Limb (tissue), 2 donors: ENCODE data around the gene TNPO3.

Experiments
- DNase-seq, 2 donors: peaks; one replicate each; pipeline ENCODE4 v3.0.0-alpha.2; 2016; ENCODE audit errors: extremely low spot score in 2 of 2

TNPO3 gene

GRCh38 chr7:129054438-129055293 lies at the start of gene TNPO3:
TSS of gene TNPO3 (minus strand) at chr7:129055111. CDS start at chr7:129054770, 341 bp downstream.
- peak; percentile 95 to 96 for DNase-seq

GRCh38 chr7:129103561-129104324 lies 48.8 kb upstream of the TNPO3 start:
- DNase-seq: no peak

- DNase-seq: no peak
Observed at GRCh38 chr7:129101746-129102145, 46.8 kb upstream of the TNPO3 start.

- no peak for DNase-seq
Observed at GRCh38 chr7:129100827-129101166, 45.9 kb upstream of the TNPO3 start.

- DNase-seq: no peak
Observed at GRCh38 chr7:129098409-129099084, 43.6 kb upstream of the TNPO3 start.

- DNase-seq: no peak
Observed at GRCh38 chr7:129095258-129095657, 40.3 kb upstream of the TNPO3 start.

- no peak for DNase-seq
Observed at GRCh38 chr7:129094501-129094900, 39.6 kb upstream of the TNPO3 start.

GRCh38 chr7:129093867-129094456 lies 39.1 kb upstream of the TNPO3 start:
- DNase-seq: no peak

GRCh38 chr7:129091484-129092002 lies 36.6 kb upstream of the TNPO3 start:
- DNase-seq: peak; percentile 62 to 91

- DNase-seq: no peak
Observed at GRCh38 chr7:129090300-129090907, 35.5 kb upstream of the TNPO3 start.

GRCh38 chr7:129089521-129090212 lies 34.8 kb upstream of the TNPO3 start:
- DNase-seq: no peak

GRCh38 chr7:129084801-129085551 lies 30.1 kb upstream of the TNPO3 start:
- no peak for DNase-seq

- DNase-seq: no peak
Observed at GRCh38 chr7:129083525-129083924, 28.6 kb upstream of the TNPO3 start.

GRCh38 chr7:129078455-129078854 lies 23.5 kb upstream of the TNPO3 start:
- DNase-seq: no peak

- DNase-seq: no peak
Observed at GRCh38 chr7:129076886-129077285, 22.0 kb upstream of the TNPO3 start.

- no peak for DNase-seq
Observed at GRCh38 chr7:129074994-129075393, 20.1 kb upstream of the TNPO3 start.

GRCh38 chr7:129074361-129074871 lies 19.5 kb upstream of the TNPO3 start:
- DNase-seq: no peak

- no peak for DNase-seq
Observed at GRCh38 chr7:129073738-129074137, 18.8 kb upstream of the TNPO3 start.

- DNase-seq: no peak
Observed at GRCh38 chr7:129073204-129073603, 18.3 kb upstream of the TNPO3 start.
